CD4-positive, alpha-beta T cell treated with Interleukin-6 for 4 hours (primary cell): ENCODE data around the gene NMBR.
"Not testable (repeated sequence)": the region's sequence is repeated elsewhere in the genome, so short reads cannot be mapped to it uniquely, and the experiment has no call there.

Experiments used
- DNase-seq: peaks from one replicate; pipeline ENCODE4 v3.0.0-alpha.2; 2020; ENCODE audit warnings: mixed read lengths

NMBR gene

DNA sequence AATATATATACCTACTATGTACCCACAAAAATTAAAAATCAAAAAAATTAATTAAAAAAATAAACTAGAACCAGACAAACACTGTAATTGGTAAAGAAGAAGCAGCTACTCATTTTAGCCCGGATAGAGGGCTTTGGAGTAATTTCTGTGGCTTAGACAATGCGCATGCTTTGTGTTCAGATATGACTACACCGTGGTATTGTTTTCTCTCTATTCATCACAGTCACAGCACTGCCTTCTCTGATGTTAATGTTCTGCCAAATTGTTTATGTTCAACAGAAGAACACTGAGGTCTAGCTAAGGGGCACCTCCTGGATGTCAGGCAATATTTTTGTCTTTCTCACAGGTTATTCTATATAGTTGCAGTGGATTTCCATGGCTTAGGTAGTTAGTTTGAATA lies 91.7 kb downstream of the NMBR start:
- no peak for DNase-seq

DNA sequence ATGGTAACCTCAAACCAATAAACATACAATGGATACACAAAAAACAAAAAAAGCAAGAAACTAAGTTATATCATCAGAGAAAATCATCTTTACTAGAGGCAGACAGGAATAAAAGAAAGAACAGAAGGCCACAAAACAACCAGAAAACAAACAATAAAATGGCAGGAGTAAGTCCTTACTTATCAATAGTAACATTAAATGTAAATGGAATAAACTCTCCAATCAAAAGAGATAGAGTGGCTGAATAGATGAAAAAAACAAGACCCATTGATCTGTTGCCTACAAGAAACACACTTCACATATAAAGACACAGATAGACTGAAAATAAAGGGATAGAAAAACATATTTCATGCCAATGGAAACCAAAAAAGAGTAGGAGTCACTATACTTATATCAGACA lies 95.5 kb downstream of the NMBR start:
- DNase-seq: no peak

GRCh38 chr6:142048593-142048980 lies 98.3 kb downstream of the NMBR start:
- DNase-seq: no peak

GRCh38 chr6:142047934-142048592 lies 98.9 kb downstream of the NMBR start:
- DNase-seq: no peak

DNA sequence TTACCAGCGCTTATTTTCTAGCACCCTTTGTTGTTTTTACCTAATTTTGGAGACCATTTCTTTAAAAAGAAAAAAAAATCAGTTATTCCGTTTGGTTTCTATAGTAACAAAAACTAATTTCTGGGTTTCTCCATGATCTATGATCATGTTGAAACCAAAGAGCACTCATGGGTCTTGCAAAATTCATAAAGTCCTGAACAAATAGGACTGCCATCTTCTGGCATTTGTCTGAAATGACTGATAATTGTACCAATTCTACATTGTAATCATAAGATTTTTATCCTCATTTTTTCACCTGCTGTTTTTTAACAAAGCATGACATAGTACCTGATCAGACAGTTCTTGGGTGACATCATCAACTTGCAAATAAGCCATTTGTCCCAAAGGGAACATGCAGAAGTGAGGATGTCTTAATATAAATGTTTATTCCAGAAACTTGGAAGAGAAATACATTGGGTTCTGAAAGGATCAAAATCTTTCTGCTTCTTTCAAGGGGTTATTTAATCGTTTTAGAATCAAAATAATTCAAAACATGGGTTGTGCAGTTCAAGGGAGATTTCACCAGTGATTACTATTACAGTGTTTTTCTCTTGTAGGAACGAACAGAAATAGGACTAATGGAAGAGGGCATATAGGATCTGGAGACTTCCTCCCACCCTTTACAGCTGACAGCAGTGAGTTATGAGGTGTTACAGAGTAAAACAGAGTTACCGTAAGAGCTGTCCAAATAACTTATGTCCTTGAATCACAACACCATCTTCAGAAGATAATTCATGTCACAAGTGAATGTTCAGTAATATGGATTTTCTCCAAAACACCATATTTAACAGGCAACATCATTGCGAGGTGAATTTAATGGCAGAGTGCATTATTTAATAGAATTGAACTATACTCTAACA lies 101.3 kb downstream of the NMBR start:
- no peak for DNase-seq

- no peak for DNase-seq
These were observed 111.0 kb downstream of the NMBR start for GRCh38 chr6:142035890-142036289.

GRCh38 chr6:142031035-142031434 lies 115.9 kb downstream of the NMBR start:
- DNase-seq: no peak

GRCh38 chr6:142030115-142030619 lies 116.8 kb downstream of the NMBR start:
- DNase-seq: no peak

GRCh38 chr6:142028527-142028926 lies 118.4 kb downstream of the NMBR start:
- no peak for DNase-seq

DNA sequence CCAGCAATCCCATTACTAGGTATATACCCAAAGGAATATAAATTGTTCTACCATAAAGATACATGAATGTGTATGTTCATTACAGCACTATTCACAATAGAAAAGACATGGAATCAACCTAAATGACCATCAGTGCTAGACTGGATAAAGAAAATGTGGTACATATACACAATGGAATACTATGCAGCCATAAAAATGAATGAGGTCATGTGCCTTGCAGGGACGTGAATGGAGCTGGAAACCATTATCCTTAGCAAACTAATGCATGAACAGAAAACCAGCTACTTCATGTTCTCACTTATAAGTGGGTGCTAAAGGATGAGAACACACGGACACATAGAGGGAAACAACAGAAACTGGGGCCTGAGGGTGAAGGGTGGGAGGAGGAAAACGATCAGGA lies 119.1 kb downstream of the NMBR start:
- not testable (repeated sequence) for DNase-seq

GRCh38 chr6:142027074-142027473 lies 119.8 kb downstream of the NMBR start:
- DNase-seq: no peak

GRCh38 chr6:142026471-142026870 lies 120.5 kb downstream of the NMBR start:
- DNase-seq: no peak
